PFSK-1 (cell line): ENCODE measurements around the gene MMP26.

Experiments
- POLR2AphosphoS5 ChIP-seq: IDR thresholded peaks from 2 replicates; pipeline ENCODE4 v1.6.1; 2012; ENCODE audit warnings: low read depth, mild to moderate bottlenecking, control low read depth, low read length, moderate library complexity
- REST ChIP-seq, 2 experiments: IDR thresholded peaks; 2 replicates each; pipeline versions ENCODE4 v1.6.1 to v1.8.0; 2011 to 2012; ENCODE audit warnings: low read depth in 2 of 2, low read length in 2 of 2, control low read depth in 1 of 2, inconsistent platforms in 1 of 2, mild to moderate bottlenecking in 1 of 2, moderate library complexity in 1 of 2; ENCODE audit not compliant: insufficient read depth in 1 of 2
- SIN3A ChIP-seq: IDR thresholded peaks from 2 replicates; pipeline ENCODE4 v1.6.1; 2012; ENCODE audit warnings: mild to moderate bottlenecking, low read length, moderate library complexity, borderline replicate concordance; ENCODE audit not compliant: insufficient read depth

GRCh38 chr11:4684631-4685285 lies 19.8 kb upstream of the MMP26 start:
- TF ChIP-seq SIN3A, result no peak
- no peak for TF ChIP-seq POLR2AphosphoS5
- no peak for TF ChIP-seq REST (IDR thresholded peaks at IDR 0.05; ENCODE audit: insufficient read depth in 1 of 2, low read depth in 2 of 2, low read length in 2 of 2)
